Thyroid gland (tissue), 4 donors: ENCODE data around the gene KLK15. TPM values are rescaled to one million over a fixed set of nuclear protein-coding genes. Genes with fewer than 3 reads are reported as not detected.

Experiments used
- DNase-seq, 2 donors: peaks; one replicate each; pipeline ENCODE4 v3.0.0-alpha.2; 2019
- H3K27ac ChIP-seq, 3 donors: fragments of 200-600 bp; sonication (generic); 1 replicate in 2 of 3; 2 replicates in 1 of 3; pipeline ENCODE4 v1.5.1; 2016 to 2019; ENCODE audit warnings: mild to moderate bottlenecking in 1 of 3, moderate library complexity in 1 of 3
- H3K27me3 ChIP-seq: fragments of 200-600 bp; sonication (generic); one replicate; pipeline ENCODE4 v1.5.1; 2019
- H3K36me3 ChIP-seq, 2 donors: fragments of 200-600 bp; sonication (generic); one replicate each; pipeline ENCODE4 v1.5.1; 2016 to 2019
- H3K4me1 ChIP-seq, 2 donors: fragments of 200-600 bp; sonication (generic); one replicate each; pipeline ENCODE4 v1.5.1; 2017 to 2019
- H3K4me3 ChIP-seq, 3 donors: fragments of 200-600 bp; sonication (generic); replicated peaks in 1 of 3; 1 replicate in 2 of 3; 2 replicates in 1 of 3; pipeline ENCODE4 v1.5.1; 2016; ENCODE audit warnings: mild to moderate bottlenecking in 1 of 3
- H3K9me3 ChIP-seq: fragments of 200-600 bp; sonication (generic); one replicate; pipeline ENCODE4 v1.5.1; 2017
- CTCF ChIP-seq, 6 experiments: fragments of 200-600 bp in 3 of 6; fragments of 450-650 bp in 3 of 6; sonication (generic) in 3 of 6; IDR thresholded peaks; one replicate each; pipeline ENCODE4 v1.5.1; 2016 to 2019; ENCODE audit warnings: antibody characterized with exemption in 6 of 6, mild to moderate bottlenecking in 2 of 6, inconsistent platforms in 1 of 6, moderate library complexity in 1 of 6
- POLR2A ChIP-seq, 2 donors: fragments of 450-650 bp; IDR thresholded peaks; one replicate each; pipeline ENCODE4 v1.6.1; 2017; ENCODE audit warnings: antibody characterized with exemption in 2 of 2, mild to moderate bottlenecking in 2 of 2, moderate library complexity in 1 of 2
- WGBS, 2 donors: methylation state at CpG; one replicate each; pipeline ENCODE4 v1.1.5; 2017; 5-methylcytosine and 5-hydroxymethylcytosine counted together
- intact Hi-C: fragments of 100-400 bp; cut with DNase I; formaldehyde crosslinking; loops from one replicate; pipeline ENCODE4 v1.15.1; 2023
- total RNA-seq, 4 donors: library from RNA; depleted of rRNA; stranded (reverse); fragments of >200 nt; gene quantifications; one replicate each; pipeline ENCODE4 v1.2.3, GENCODE V29; 2016

The KLK15 gene
- total RNA-seq, 4 donors from 2014 or later, result 0.81 to 2.8 (median 1.8) TPM; not detected in 1

GRCh38 chr19:50833802-50834167 is 411 bp upstream of the KLK15 start:
- Histone ChIP-seq H3K4me3 (no peak overlapping the region), H3K9me3 (no peaks in the 10 kb centered on the region), H3K4me1 (peaks cover 14 to 25% of the 10 kb centered on the region in 2 donors), H3K27ac (no peak overlapping the region), H3K36me3 (no peaks in the 10 kb centered on the region), H3K27me3 (no peaks in the 10 kb centered on the region)
- 97 to 98% methylated on average over 6 of the region's 6 CpGs for WGBS, 2 donors
- no peak for TF ChIP-seq POLR2A (IDR thresholded peaks at IDR 0.05)
- DNase-seq, result no peak
- intact Hi-C loops, result no loop called here

GRCh38 chr19:50832666-50833065 is 708 bp downstream of the KLK15 start:
- no peaks in the 10 kb centered on the region for H3K27me3 ChIP-seq
- no peak for DNase-seq
- intact Hi-C loops, result no loop called here
- H3K4me3 ChIP-seq, result no peak overlapping the region
- no peaks in the 10 kb centered on the region for H3K9me3 ChIP-seq
- TF ChIP-seq CTCF (IDR thresholded peaks at IDR 0.05) (no peak), POLR2A (IDR thresholded peaks at IDR 0.05) (no peak)
- 86 to 89% methylated on average over 8 of the region's 8 CpGs for WGBS, 2 donors
- H3K36me3 ChIP-seq, result no peaks in the 10 kb centered on the region
- peaks cover 14 to 25% of the 10 kb centered on the region in 2 donors for H3K4me1 ChIP-seq
- peak overlapping the region in 1 of 3 donors; percentile 44 for H3K27ac ChIP-seq

- Histone ChIP-seq H3K9me3 (no peaks in the 10 kb centered on the region), H3K4me1 (peaks cover 9 to 17% of the 10 kb centered on the region in 2 donors), H3K4me3 (no peak overlapping the region), H3K36me3 (no peaks in the 10 kb centered on the region), H3K27me3 (no peaks in the 10 kb centered on the region), H3K27ac (no peak overlapping the region)
- TF ChIP-seq CTCF (IDR thresholded peaks at IDR 0.05), result no peak
- no peak for TF ChIP-seq POLR2A (IDR thresholded peaks at IDR 0.05)
- 80 to 86% methylated on average over 3 to 7 of the region's 7 CpGs for WGBS, 2 donors
- DNase-seq, result no peak
- intact Hi-C loops, result no loop called here
Measured at GRCh38 chr19:50831026-50831396, 2.4 kb downstream of the KLK15 start.

- WGBS, 2 donors, result 50 to 59% methylated on average over 17 of the region's 17 CpGs
- H3K4me3 ChIP-seq, result no peak overlapping the region
- H3K27me3 ChIP-seq, result no peaks in the 10 kb centered on the region
- H3K9me3 ChIP-seq, result no peaks in the 10 kb centered on the region
- peaks cover 8 to 15% of the 10 kb centered on the region in 2 donors for H3K4me1 ChIP-seq
- no peak overlapping the region for H3K27ac ChIP-seq
- TF ChIP-seq CTCF (IDR thresholded peaks at IDR 0.05) (no peak), POLR2A (IDR thresholded peaks at IDR 0.05) (no peak)
- intact Hi-C loops, result no loop called here
- no peaks in the 10 kb centered on the region for H3K36me3 ChIP-seq
- DNase-seq, result no peak
Measured at GRCh38 chr19:50830266-50831025, 2.9 kb downstream of the KLK15 start.

- H3K27ac ChIP-seq, result no peak overlapping the region
- no peaks in the 10 kb centered on the region for H3K27me3 ChIP-seq
- intact Hi-C loops, result no loop called here
- WGBS, 2 donors, result 75 to 77% methylated on average over 5 of the region's 5 CpGs
- TF ChIP-seq CTCF (IDR thresholded peaks at IDR 0.05) (no peak), POLR2A (IDR thresholded peaks at IDR 0.05) (no peak)
- no peak for DNase-seq
- H3K4me1 ChIP-seq, result peaks cover 1 to 8% of the 10 kb centered on the region in 2 donors
- no peaks in the 10 kb centered on the region for H3K36me3 ChIP-seq
- H3K4me3 ChIP-seq, result no peak overlapping the region
- H3K9me3 ChIP-seq, result no peaks in the 10 kb centered on the region
Measured at GRCh38 chr19:50829801-50830200, 3.6 kb downstream of the KLK15 start.
